DOHH2 (cell line): Measurements from ENCODE around the gene PREPL.

Experiments
- H3F3A ChIP-seq: fragments of 200-600 bp; sonication (generic), shearing (Covaris generic); 2 replicates; pipeline ENCODE4 v1.6.0; 2016; ENCODE audit warnings: antibody characterized with exemption, mild to moderate bottlenecking; ENCODE audit not compliant: control insufficient read depth, insufficient read depth
- H3K27ac ChIP-seq: fragments of 200-600 bp; sonication (generic); 2 replicates; pipeline ENCODE4 v1.5.1; 2014; ENCODE audit warnings: low read depth, mild to moderate bottlenecking, low read length, moderate library complexity
- H3K27me3 ChIP-seq: fragments of 200-600 bp; sonication (generic); 2 replicates; pipeline ENCODE4 v1.6.1; 2014; ENCODE audit warnings: mild to moderate bottlenecking, low read length, mixed read lengths; ENCODE audit not compliant: control insufficient read depth
- H3K36me3 ChIP-seq: fragments of 200-600 bp; sonication (generic); 2 replicates; pipeline ENCODE4 v1.6.1; 2014; ENCODE audit warnings: mild to moderate bottlenecking, low read length, moderate library complexity, mixed read lengths; ENCODE audit not compliant: control insufficient read depth
- H3K4me1 ChIP-seq: fragments of 200-600 bp; sonication (generic); 2 replicates; pipeline ENCODE4 v1.6.1; 2014; ENCODE audit warnings: mild to moderate bottlenecking, low read length, mixed read lengths; ENCODE audit not compliant: control insufficient read depth
- H3K4me2 ChIP-seq: fragments of 200-600 bp; sonication (generic); 2 replicates; pipeline ENCODE4 v1.6.0; 2014; ENCODE audit warnings: mild to moderate bottlenecking, low read length, moderate library complexity
- H3K4me3 ChIP-seq: fragments of 200-600 bp; sonication (generic); 2 replicates; pipeline ENCODE4 v1.5.1; 2014; ENCODE audit warnings: mild to moderate bottlenecking, low read length, mixed read lengths
- H3K79me2 ChIP-seq: fragments of 200-600 bp; sonication (generic); 2 replicates; pipeline ENCODE4 v1.6.1; 2014; ENCODE audit warnings: mild to moderate bottlenecking, low read length, mixed read lengths; ENCODE audit not compliant: control insufficient read depth
- H3K9me2 ChIP-seq: fragments of 200-600 bp; sonication (generic); replicated peaks from 2 replicates; pipeline ENCODE4 v1.6.1; 2014; ENCODE audit warnings: mild to moderate bottlenecking, low read length, mixed read lengths; ENCODE audit not compliant: control insufficient read depth
- H3K9me3 ChIP-seq: fragments of 200-600 bp; sonication (generic); 2 replicates; pipeline ENCODE4 v1.6.1; 2014; ENCODE audit warnings: antibody characterized with exemption, low read length, mixed read lengths; ENCODE audit not compliant: control insufficient read depth, insufficient read depth
- H4K20me1 ChIP-seq: fragments of 200-600 bp; sonication (generic); 2 replicates; pipeline ENCODE4 v1.6.0; 2014; ENCODE audit warnings: low read depth, mild to moderate bottlenecking, antibody characterized with exemption, low read length, moderate library complexity; ENCODE audit not compliant: control insufficient read depth, insufficient read depth
- CTCF ChIP-seq: fragments of 200-600 bp; sonication (generic); IDR thresholded peaks from one replicate; pipeline ENCODE4 v1.5.1; 2014; ENCODE audit warnings: antibody characterized with exemption, mild to moderate bottlenecking, low read depth, low read length; ENCODE audit not compliant: poor library complexity, severe bottlenecking
- EZH2phosphoT487 ChIP-seq: fragments of 200-600 bp; sonication (generic); IDR thresholded peaks from 2 replicates; pipeline ENCODE4 v1.6.1; 2017; ENCODE audit warnings: borderline replicate concordance, mild to moderate bottlenecking, antibody characterized with exemption, low read length, moderate library complexity, mixed read lengths

The PREPL gene

GRCh38 chr2:44333994-44334393 lies 27.3 kb downstream of the PREPL start:
- Histone ChIP-seq H4K20me1 (no peaks in the 10 kb centered on the region; the same call in 1 of the 2 replicates), H3K36me3 (peaks cover 57% of the 10 kb centered on the region), H3K4me1 (no peaks in the 10 kb centered on the region), H3K4me2 (no peak overlapping the region), H3K27ac (no peak overlapping the region), H3K9me3 (no peaks in the 10 kb centered on the region), H3K27me3 (no peaks in the 10 kb centered on the region), H3K9me2 (no peaks in the 10 kb centered on the region), H3F3A (no peaks in the 10 kb centered on the region), H3K79me2 (no peaks in the 10 kb centered on the region), H3K4me3 (no peak overlapping the region)
- no peak for TF ChIP-seq EZH2phosphoT487

DNA sequence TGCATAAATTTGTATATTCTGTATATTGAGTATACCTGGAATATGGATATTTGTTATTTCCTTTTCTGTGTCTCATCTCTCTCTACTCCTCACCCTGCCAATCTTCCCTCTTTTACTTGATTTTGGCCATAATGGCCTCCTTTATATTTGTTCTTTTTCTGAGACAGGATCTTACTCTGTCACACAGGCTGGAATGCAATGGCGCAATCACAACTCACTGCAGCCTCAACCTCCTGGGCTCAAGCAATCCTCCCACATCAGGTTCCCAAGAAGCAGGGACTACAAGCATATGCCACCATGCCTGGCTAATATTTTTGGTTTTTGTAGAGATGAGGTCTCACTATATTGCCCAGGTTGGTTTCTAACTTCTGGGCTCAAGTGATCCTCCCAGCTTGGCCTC lies 30.5 kb downstream of the PREPL start:
- Histone ChIP-seq H3K27me3 (no peaks in the 10 kb centered on the region), H3K79me2 (no peaks in the 10 kb centered on the region), H3F3A (no peaks in the 10 kb centered on the region), H3K9me3 (no peaks in the 10 kb centered on the region), H3K4me2 (no peak overlapping the region), H4K20me1 (no peaks in the 10 kb centered on the region; the same call in 1 of the 2 replicates), H3K4me1 (no peaks in the 10 kb centered on the region), H3K4me3 (no peak overlapping the region), H3K36me3 (peaks cover 47% of the 10 kb centered on the region), H3K27ac (no peak overlapping the region), H3K9me2 (no peaks in the 10 kb centered on the region)
- TF ChIP-seq CTCF, result no peak
- no peak for TF ChIP-seq EZH2phosphoT487

DNA sequence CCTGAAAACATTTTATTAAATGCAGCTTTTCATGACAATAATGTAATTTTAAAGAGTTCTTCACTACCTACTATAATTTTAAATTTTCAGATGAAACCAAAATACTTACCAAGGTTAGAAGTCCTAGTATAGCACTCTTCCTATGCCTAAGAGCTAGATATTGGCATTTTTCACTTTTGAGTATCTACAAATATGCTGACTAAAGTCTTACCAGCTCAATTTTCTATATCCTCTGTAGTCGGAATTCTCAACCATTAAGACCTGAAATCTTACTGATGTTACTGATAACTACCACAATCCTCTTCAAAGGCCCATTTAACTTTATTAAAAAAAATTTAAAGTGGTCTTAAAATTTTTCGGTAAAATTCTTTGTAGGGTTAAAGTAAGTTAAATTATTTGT lies 32.0 kb downstream of the PREPL start:
- Histone ChIP-seq H3K79me2 (no peaks in the 10 kb centered on the region), H3K9me3 (no peaks in the 10 kb centered on the region), H3K9me2 (no peaks in the 10 kb centered on the region), H3K36me3 (peaks cover 44% of the 10 kb centered on the region), H3F3A (no peaks in the 10 kb centered on the region), H3K4me2 (no peak overlapping the region), H3K27ac (no peak overlapping the region), H3K27me3 (no peaks in the 10 kb centered on the region), H3K4me3 (no peak overlapping the region), H3K4me1 (no peaks in the 10 kb centered on the region), H4K20me1 (no peaks in the 10 kb centered on the region; the same call in 1 of the 2 replicates)
- no peak for TF ChIP-seq CTCF
- TF ChIP-seq EZH2phosphoT487, result no peak

- Histone ChIP-seq H4K20me1 (no peaks in the 10 kb centered on the region; the same call in 1 of the 2 replicates), H3K27ac (no peak overlapping the region), H3K36me3 (peaks cover 48% of the 10 kb centered on the region), H3K4me2 (no peak overlapping the region), H3K4me1 (no peaks in the 10 kb centered on the region), H3K27me3 (no peaks in the 10 kb centered on the region), H3K4me3 (no peak overlapping the region), H3F3A (no peaks in the 10 kb centered on the region), H3K9me2 (no peaks in the 10 kb centered on the region), H3K79me2 (no peaks in the 10 kb centered on the region), H3K9me3 (no peaks in the 10 kb centered on the region)
- TF ChIP-seq CTCF (no peak), EZH2phosphoT487 (no peak)
These were observed 32.5 kb downstream of the PREPL start for GRCh38 chr2:44328750-44329149.
